ENCODE results near the gene TWIST1. TPM values are rescaled to one million over a fixed set of nuclear protein-coding genes. Genes with fewer than 3 reads are reported as not detected.
A peak's percentile ranks its signal among the peaks of the same experiment; 100 is the strongest.

The TWIST1 gene
- polyA plus RNA-seq, 1 of the 3 experiments (the other 2 are of a cell fraction): 170 TPM

GRCh38 chr7:19095353-19095860 is 22.0 kb downstream of the TWIST1 start:
- no peaks in the 10 kb centered on the region for H3K9me2 ChIP-seq
- H3K9me3 ChIP-seq: no peaks in the 10 kb centered on the region
- H2AFZ ChIP-seq (ENCODE audit: low read depth): no peak overlapping the region
- TF ChIP-seq NFIC (IDR thresholded peaks at IDR 0.05; ENCODE audit: borderline replicate concordance) (no peak), SIN3A (IDR thresholded peaks at IDR 0.05; ENCODE audit: borderline replicate concordance, low read depth, low read length) (no peak), RXRA (IDR thresholded peaks at IDR 0.05; ENCODE audit: borderline replicate concordance, low read depth) (no peak), ELF1 (IDR thresholded peaks at IDR 0.05) (no peak), USF2 (IDR thresholded peaks at IDR 0.05; ENCODE audit: borderline replicate concordance, low read depth, low read length) (no peak), GABPA (IDR thresholded peaks at IDR 0.05; ENCODE audit: low read depth) (no peak), GATA2 (CRISPR knock-in tag; IDR thresholded peaks at IDR 0.05) (peak; percentile 37)
- H3K4me2 ChIP-seq: peak overlapping the region; percentile 1; the same call in 1 of the 2 replicates
- H4K20me1 ChIP-seq (ENCODE audit: insufficient read depth): no peaks in the 10 kb centered on the region
- no peak for DNase-seq
- H3K36me3 ChIP-seq (replicated peaks in 1 of 2; ENCODE audit: control insufficient read depth in 1 of 2, insufficient read depth in 2 of 2, low read length in 1 of 2): peaks cover 7 to 36% of the 10 kb centered on the region in 2 experiments
- CTCF ChIA-PET: interaction anchor here (1.0 to 5.9 kb wide), 12 partner anchors 9 to 1503 kb away, joined by 3 to 36 read pairs (median 4); partner anchors contain the start of gene TWIST1
- peaks cover 21% of the 10 kb centered on the region for H3F3A ChIP-seq (replicated peaks; ENCODE audit: insufficient read depth)
- WGBS (ENCODE audit: low lambda C conversion rate): 71% methylated on average over 5 of the region's 5 CpGs
- peak overlapping the region; percentile 1 to 100; a peak in 3 of 4 replicates for H3K27ac ChIP-seq (ENCODE audit: low read depth in 2 of 2, low read length in 1 of 2)
- POLR2A ChIA-PET: interaction anchor here (0.8 to 3.7 kb wide), 5 partner anchors 11 to 100 kb away, joined by 3 to 16 read pairs (median 4); partner anchors contain the start of gene TWIST1
- H3K9ac ChIP-seq: peak overlapping the region; percentile 64; the same call in 1 of the 2 replicates
- H3K27me3 ChIP-seq (ENCODE audit: insufficient read depth): no peaks in the 10 kb centered on the region
- peaks cover 98% of the 10 kb centered on the region for H3K79me2 ChIP-seq (ENCODE audit: insufficient read depth)
- no peak overlapping the region for H3K4me3 ChIP-seq (ENCODE audit: low read depth in 2 of 2, low read length in 1 of 2)
- H3K4me1 ChIP-seq (ENCODE audit: control insufficient read depth in 1 of 2, insufficient read depth in 2 of 2, low read depth in 1 of 2, low read length in 1 of 2): peaks cover 36 to 90% of the 10 kb centered on the region in 2 experiments

- ChIA-PET CTCF (interaction anchor here (1.0 to 5.9 kb wide), 6 partner anchors 13 to 1503 kb away, joined by 3 to 36 read pairs (median 5); no protein-coding TSS in a partner anchor), POLR2A (interaction anchor here (0.8 to 2.7 kb wide), 3 partner anchors 13 to 24 kb away, joined by 3 to 6 read pairs (median 4); partner anchors contain the start of gene TWIST1)
Measured at GRCh38 chr7:19094598-19095352, 22.7 kb downstream of the TWIST1 start.

More at GRCh38 chr7:19094598-19095352, 22.7 kb downstream of the TWIST1 start:
- TF ChIP-seq USF2 (IDR thresholded peaks at IDR 0.05; ENCODE audit: borderline replicate concordance, low read depth, low read length) (no peak), NRF1 (IDR thresholded peaks at IDR 0.05; ENCODE audit: low read depth, low read length) (no peak), TAF1 (IDR thresholded peaks at IDR 0.05; ENCODE audit: borderline replicate concordance, low read depth, low read length) (no peak), RCOR1 (IDR thresholded peaks at IDR 0.05; ENCODE audit: low read length) (no peak), SMC3 (IDR thresholded peaks at IDR 0.05; ENCODE audit: low read depth, low read length) (no peak), RFX5 (IDR thresholded peaks at IDR 0.05; ENCODE audit: low read length) (no peak), YY1 (IDR thresholded peaks at IDR 0.05; ENCODE audit: low read depth) (no peak), TCF12 (IDR thresholded peaks at IDR 0.05) (0 out of 2 replicates have a peak, but pooled peaks have one; percentile 4)
- no peak overlapping the region for H2AFZ ChIP-seq (ENCODE audit: low read depth)
- peaks cover 94% of the 10 kb centered on the region for H3K79me2 ChIP-seq (ENCODE audit: insufficient read depth)
- H3K9me3 ChIP-seq: no peaks in the 10 kb centered on the region
- peaks cover 7 to 33% of the 10 kb centered on the region in 2 experiments for H3K36me3 ChIP-seq (replicated peaks in 1 of 2; ENCODE audit: control insufficient read depth in 1 of 2, insufficient read depth in 2 of 2, low read length in 1 of 2)
- no peaks in the 10 kb centered on the region for H3K27me3 ChIP-seq (ENCODE audit: insufficient read depth)
- H3F3A ChIP-seq (replicated peaks; ENCODE audit: insufficient read depth): peaks cover 22% of the 10 kb centered on the region
- no peaks in the 10 kb centered on the region for H4K20me1 ChIP-seq (ENCODE audit: insufficient read depth)
- no peak overlapping the region for H3K9ac ChIP-seq
- peak overlapping the region; percentile 1; the same call in 1 of the 2 replicates for H3K4me2 ChIP-seq
- no peak for DNase-seq
- peaks cover 42 to 89% of the 10 kb centered on the region in 2 experiments for H3K4me1 ChIP-seq (ENCODE audit: control insufficient read depth in 1 of 2, insufficient read depth in 2 of 2, low read depth in 1 of 2, low read length in 1 of 2)
- no peak overlapping the region for H3K4me3 ChIP-seq (ENCODE audit: low read depth in 2 of 2, low read length in 1 of 2)
- 50% methylated on average over 3 of the region's 3 CpGs for WGBS (ENCODE audit: low lambda C conversion rate)
- H3K27ac ChIP-seq (ENCODE audit: low read depth in 2 of 2, low read length in 1 of 2): peak overlapping the region; percentile 11 to 100; a peak in 3 of 4 replicates
- H3K9me2 ChIP-seq: no peaks in the 10 kb centered on the region

Measured in SK-N-SH (cell line).